Fibroblast of villous mesenchyme (primary cell): ENCODE data around the gene ZMYM1. TPM values are rescaled to one million over a fixed set of nuclear protein-coding genes. Genes with fewer than 3 reads are reported as not detected.
"Not testable (repeated sequence)": the region's sequence is repeated elsewhere in the genome, so short reads cannot be mapped to it uniquely, and the experiment has no call there.

Experiments used
- DNase-seq: peaks from one replicate; pipeline ENCODE4 v3.0.0-alpha.2; 2010; ENCODE audit warnings: low read depth
- H3K4me3 ChIP-seq: 2 replicates; pipeline ENCODE4 v1.5.1; 2011; ENCODE audit warnings: low read depth, mild to moderate bottlenecking, low read length
- total RNA-seq: library from RNA; depleted of rRNA; stranded (reverse); fragments of >200 nt; gene quantifications from 2 replicates; pipeline ENCODE4 v1.2.3, GENCODE V29; 2012
- TF ChIP-seq, protein P1 (sequence below): IDR thresholded peaks from 2 replicates; pipeline ENCODE4 v1.5.1; 2012; ENCODE audit warnings: low read depth, mild to moderate bottlenecking, low read length; ENCODE audit not compliant: insufficient read depth

Gene ZMYM1
- total RNA-seq, 1 donor: 30.2 TPM

DNA sequence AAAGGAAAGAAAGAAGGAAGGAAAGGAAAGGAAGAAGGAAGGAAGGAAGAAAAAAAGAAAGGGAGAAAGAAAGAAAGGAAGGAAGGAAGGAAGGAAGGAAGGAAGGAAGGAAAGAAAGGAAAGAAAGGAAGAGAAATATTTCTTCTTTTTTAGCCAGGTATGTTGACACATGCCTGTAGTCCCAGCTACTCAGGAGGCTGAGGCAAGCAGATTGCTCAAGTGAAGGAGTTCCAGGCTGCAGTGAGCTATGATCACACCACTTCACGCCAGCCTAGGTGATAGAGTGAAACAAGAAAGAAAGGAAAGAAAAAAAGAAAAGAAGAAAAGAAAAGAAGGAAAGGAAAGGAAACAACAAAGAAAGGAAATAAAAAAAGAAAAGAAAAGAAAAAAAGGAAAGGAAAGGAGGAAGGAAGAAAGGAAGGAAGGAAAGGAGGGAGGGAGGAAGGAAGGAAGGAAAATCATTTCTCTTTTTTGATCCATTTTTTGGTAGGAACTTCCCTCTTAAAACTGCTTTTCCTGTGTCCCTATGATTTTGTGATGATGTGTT, 5.8 kb upstream of the ZMYM1 start:
- TF ChIP-seq, protein P1, sequence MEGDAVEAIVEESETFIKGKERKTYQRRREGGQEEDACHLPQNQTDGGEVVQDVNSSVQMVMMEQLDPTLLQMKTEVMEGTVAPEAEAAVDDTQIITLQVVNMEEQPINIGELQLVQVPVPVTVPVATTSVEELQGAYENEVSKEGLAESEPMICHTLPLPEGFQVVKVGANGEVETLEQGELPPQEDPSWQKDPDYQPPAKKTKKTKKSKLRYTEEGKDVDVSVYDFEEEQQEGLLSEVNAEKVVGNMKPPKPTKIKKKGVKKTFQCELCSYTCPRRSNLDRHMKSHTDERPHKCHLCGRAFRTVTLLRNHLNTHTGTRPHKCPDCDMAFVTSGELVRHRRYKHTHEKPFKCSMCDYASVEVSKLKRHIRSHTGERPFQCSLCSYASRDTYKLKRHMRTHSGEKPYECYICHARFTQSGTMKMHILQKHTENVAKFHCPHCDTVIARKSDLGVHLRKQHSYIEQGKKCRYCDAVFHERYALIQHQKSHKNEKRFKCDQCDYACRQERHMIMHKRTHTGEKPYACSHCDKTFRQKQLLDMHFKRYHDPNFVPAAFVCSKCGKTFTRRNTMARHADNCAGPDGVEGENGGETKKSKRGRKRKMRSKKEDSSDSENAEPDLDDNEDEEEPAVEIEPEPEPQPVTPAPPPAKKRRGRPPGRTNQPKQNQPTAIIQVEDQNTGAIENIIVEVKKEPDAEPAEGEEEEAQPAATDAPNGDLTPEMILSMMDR: no peak
- no peak overlapping the region for H3K4me3 ChIP-seq
- DNase-seq: no peak

DNA sequence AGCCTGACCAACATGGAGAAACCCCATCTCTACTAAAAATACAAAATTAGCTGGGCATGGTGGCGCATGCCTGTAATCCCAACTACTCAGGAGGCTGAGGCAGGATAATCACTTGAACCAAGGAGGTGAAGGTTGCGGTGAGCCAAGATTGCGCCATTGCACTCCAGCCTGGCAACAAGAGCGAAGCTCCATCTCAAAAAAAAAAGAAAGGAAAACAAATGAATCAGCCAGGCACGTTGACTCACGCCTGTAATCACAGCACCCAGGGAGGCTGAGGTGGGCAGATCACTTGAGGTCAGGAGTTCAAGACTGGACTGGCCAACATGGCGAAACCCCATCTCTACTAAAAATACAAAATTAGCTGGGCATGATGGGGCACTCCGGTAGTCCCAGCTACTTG, 2.8 kb upstream of the ZMYM1 start:
- DNase-seq: peak; percentile 33
- not testable (repeated sequence) for H3K4me3 ChIP-seq

DNA sequence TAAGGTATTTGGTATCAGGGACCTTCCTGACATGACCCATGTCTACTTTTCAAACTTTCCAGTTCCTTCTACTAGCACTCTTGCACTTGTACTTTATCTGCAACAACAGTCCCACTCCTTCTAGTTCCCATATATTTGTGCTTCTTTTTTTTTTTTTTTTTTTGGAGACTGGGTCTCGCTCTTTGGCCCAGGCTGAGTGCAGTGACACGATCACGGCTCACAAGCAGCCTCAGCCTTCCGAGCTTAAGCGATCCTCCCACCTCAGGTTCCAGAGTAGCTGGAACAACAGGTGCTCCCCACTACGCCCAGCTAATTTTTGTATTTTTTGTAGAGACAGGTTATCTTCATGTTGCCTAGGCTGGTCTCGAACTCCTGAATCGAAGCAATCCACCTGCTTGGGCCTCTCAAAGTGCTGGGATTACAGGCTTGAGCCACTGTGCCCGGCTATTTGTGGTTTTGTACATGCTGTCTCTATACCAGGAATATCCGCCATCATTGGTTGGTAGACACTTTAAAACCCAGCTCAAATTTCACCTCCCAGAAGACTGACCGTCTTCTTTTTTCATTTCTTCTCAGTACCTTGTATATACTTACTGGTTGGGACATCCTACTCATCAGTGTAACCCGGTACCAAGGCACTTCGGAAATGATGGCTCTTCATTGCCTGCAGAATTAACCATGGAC, 1.1 kb downstream of the ZMYM1 start:
- peak overlapping the region; percentile 72 for H3K4me3 ChIP-seq
- DNase-seq: no peak
- TF ChIP-seq, protein P1: no peak

DNA sequence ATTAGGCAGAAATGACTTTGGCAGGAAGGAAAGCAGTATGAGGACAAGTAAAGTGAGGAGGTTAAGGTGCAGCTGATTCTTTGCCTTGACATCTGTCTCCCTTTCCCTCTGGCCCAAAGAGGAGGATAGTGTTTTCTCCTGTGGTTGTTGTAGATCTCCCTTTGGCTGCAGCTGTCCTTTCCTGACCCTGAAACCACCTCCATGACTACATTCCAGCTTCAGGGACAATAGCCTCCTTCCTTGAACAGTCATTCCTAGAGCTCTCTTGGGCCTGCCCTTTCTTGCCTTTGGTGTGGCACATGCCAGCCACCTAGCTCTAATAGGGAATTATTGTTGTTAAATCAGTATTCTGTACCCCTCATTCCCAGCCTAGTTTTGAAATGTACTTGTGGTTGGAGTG, 6.2 kb downstream of the ZMYM1 start:
- no peak for DNase-seq
- H3K4me3 ChIP-seq: no peak overlapping the region
- TF ChIP-seq, protein P1: no peak

DNA sequence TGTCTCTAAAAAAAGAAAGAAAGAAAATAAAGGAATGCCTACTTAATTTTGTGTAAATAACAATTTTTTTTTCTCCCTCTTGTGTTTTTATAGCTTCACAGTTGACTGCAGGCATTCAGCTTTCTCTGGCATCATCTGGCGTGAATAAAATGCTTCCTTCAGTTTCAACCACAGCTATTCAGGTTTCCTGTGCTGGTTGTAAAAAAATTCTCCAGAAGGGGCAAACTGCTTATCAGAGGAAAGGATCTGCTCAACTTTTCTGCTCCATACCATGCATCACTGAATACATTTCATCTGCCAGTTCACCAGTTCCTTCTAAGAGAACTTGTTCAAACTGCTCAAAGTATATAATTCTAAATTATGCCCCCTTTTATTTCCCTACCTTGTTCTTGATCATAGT, 18.0 kb downstream of the ZMYM1 start:
- no peak overlapping the region for H3K4me3 ChIP-seq
- TF ChIP-seq, protein P1: no peak
- no peak for DNase-seq

DNA sequence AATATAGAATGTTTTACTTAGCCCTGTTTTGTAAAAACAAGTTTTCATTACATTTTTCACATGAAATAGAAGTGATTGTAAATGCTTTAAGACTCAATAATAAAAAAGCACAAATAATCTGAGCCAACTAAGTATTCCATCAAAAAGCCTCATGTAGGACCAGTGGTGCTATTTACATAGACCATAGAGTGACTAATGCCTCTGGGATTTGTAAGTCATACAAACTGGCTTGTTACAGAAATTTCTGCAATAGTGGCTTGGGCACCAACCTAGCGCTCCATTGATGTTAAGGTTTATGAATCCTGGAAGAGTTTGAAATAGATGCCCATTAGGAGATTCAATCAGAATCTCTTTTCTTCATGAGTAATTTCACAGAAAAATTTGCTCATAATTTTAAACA, 31.9 kb downstream of the ZMYM1 start:
- TF ChIP-seq, protein P1: no peak
- peak; percentile 60 for DNase-seq
- no peak overlapping the region for H3K4me3 ChIP-seq

DNA sequence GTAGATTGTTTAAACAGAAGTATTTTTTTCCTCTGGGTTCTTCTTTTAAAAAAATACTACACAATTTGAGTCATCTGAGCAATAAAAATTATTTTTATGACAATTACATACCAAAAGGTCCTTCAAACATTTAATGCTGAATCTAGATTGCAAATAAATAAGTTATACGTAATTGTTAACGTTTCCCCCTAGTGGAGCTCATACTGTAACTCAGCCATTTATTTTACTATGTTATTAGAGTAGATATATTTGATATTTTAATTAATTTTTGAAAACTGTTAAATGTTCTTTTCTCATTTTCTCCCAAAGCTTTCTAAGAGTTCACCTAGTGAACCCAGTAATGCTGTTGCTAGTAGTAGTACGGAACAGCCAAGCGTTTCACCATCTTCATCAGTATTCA, 33.5 kb downstream of the ZMYM1 start:
- no peak overlapping the region for H3K4me3 ChIP-seq
- DNase-seq: no peak
- TF ChIP-seq, protein P1: peak; percentile 13
